CD4-positive, alpha-beta T cell treated with Interferon alpha-2 for 1 hour (primary cell): ENCODE results near the gene BIK.

Experiments used
- DNase-seq, 2 donors: peaks; one replicate each; pipeline ENCODE4 v3.0.0-alpha.2; 2020 to 2022

BIK gene

DNA sequence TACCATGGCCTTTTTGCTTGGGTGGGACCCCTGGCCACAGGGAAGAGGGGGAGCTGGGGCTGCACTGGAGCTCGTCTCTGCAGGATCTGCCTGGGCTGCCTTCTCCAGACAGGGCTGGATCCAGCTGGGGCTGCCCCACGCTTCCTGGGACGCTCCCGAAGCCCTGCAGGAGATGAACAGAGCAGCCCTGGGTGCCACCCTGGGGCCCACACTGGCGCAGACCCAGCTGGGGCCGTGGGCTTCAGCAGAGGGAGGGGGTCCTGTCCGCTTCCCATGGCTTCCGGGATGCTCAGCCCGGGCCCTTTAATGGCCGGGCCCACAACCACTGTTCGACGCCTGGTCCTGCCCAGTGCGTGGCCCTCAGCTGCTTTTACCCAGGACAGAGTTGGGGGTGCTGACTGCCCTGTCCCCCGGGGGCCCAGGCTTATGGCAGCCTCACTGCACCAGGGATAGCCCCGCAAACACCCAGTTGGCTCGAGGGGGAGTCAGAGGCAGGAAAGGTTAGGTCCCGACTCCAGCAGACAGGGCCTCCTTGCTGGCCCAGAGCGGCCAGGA is 52.8 kb downstream of the BIK start:
- no peak for DNase-seq

DNA sequence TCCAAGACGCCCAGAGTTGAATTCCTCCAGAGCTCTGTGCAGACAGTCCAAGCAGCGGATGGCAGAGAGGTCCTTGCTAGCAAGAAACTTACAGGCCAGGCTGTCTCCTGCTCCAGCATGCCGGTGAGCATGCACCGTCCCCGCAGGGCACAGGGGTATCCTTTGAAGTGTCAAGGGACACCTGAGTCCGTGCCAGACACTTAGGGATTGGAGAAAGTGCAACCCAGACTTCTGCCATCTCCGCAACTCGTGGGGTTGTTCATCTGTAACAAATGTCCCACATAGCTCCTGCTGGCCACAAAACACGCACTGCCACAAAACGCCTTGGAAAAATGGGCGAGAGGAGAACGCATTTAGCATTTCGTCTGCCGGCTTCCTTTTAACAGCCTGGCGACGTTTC is 54.1 kb downstream of the BIK start:
- no peak for DNase-seq

DNA sequence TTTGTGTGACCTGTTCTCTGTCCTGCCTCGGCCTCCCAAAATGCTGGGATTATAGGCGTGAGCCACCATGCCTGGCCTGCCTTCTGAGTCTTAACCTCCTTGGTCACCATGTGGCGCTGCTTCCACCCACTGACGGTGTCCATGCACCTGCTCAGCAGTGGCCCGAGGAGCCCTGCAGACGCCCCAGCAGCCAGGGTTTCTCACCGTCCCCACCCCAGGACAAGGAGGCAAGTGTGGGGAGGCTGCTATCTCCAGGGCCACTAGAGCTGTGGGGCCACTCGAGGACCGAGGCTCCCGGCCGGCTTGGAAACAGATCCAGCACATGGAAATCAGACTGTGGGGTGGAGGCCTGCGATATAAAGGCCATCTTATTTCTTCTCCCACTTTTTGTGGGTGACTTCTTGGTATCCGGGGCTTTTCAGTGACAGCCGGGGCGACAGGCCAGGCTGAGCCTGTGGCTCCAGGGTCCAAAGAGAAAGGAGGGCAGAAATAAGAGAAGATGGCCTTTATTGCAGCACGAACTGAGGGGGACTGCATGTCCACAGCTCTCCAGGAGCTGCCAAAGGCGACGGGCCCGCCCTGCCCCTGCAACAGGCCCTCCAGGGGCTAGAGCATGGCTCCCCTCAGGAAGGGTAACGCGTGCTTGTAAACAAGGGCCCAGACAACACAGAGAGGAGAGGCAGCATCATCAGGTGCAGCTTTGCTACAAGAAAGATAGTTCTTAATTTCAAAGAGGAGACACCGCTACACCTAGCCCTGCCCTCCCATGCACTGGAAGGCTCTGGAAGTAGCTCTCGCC is 55.8 kb downstream of the BIK start:
- no peak for DNase-seq

DNA sequence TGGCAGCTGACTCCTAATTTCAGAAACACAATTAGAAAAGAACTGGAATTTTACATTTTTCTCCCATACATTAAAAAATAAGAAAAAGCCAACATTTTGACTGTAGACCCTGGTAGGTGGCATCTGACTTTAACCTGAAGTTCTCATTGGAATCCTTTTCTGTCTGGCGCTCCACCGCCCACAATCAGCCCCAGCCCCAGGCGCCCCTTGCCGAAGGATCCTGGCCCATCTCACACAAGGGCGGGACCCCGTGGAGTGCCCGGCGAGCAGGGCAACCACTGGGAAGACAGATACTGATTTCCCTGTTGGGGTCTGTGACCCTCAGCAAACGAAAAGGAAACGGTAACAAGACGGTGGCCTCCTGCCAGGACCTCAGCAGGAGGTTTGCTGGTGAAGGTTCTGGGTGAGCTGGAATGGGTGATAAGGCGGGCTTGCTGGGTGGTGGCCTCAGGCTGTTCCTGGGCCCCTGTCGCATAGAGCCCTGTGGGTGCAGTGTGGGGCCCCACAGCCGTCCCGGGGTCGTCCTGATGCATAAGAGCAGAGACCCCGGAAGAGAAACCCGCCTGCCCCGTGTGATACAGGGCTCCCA is 56.5 kb downstream of the BIK start:
- no peak for DNase-seq

DNA sequence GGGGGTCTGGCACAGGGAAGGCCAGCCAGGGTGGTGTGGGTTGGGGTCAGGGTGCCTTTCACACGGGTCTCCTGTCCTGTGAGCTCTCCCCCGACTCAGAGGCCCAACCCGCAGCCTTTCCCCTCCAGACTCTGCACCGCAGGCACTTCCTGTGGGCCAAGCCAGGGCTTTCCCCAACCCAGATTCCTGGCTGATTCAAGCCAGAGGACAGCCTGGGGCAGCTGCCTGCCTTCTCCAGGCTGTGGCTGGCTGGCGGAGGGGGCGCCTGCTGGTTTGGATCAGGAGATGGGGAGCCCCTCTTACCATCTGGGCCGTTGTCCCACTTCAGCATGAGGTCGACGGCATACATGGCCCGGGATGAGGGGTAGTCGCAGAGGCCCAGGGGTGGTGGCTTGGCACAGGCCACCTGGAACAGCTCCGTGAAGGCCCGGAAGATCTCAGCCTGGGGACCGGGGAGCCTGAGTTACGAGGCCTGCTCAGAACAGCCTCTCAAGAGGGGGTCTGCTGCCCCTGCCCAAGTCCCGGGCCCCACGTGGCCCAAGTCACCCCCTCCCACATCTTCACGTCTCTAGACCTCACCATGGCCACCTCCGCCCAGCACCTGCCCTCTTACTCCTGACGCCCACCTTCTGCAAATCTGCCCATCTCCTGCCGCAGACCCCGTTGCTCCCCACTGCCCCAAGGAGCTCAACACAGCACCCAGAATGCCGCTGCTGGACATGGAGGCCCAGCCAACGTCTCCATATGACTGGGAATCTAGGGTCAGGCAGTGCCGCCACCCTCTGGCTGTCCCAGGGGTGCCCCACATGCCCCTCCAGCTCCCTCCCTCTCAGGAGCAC is 58.1 kb downstream of the BIK start:
- DNase-seq, result no peak

DNA sequence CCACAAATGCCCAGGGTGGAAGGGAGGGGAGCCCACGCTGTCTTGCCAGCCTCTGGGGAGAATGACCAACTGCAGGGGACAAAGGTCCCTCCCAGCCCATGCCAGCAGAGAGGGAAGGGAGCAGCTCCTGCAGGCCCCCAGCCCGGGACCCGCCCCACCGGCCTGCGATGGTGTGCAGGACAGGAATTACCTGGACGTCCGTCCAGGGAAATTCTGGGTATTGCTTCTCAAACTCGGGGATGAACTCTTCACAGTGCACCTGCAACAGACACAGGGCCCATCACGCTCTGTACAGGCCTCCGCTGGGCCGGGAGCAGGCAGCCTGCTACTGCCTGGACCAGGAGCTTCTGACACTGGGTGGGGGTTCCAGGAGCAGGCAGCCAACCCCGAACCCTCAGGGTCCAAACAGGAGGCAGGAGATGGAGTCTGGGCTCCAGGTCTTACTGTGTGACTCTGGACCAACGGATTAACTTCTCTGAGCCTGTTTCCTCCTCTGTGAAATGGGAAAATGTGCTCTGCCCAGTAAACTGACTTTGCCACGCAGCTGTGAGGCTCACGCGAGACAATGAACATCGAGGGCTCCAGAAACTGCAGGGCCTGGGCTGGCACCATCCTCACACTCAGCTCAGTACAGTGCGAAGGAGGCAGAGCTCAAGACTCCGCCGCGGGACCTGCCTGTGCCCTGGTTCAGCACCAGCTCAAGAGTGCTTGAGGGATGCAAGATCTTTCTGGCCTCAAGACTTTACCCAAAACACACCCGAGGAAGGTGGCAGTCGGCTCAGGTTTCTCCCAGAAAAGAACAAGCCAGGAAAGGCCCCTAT is 59.0 kb downstream of the BIK start:
- no peak for DNase-seq

DNA sequence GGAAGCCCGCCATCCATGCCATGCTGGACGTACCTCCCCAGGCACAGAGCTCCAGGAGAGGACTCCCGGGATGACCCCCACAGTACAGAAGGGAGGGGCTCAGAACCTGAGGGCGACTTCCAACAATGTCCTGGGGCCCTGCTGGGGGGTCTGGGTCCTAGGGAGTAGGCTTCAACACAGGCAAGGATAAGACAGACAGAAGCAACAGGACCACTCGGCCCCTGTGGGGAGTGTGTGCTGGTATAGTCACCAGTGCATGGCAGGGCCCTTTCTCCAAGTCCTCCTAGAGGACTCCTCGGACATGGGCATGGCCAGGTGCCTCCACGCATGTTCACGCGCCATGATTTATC is 59.6 kb downstream of the BIK start:
- no peak for DNase-seq

DNA sequence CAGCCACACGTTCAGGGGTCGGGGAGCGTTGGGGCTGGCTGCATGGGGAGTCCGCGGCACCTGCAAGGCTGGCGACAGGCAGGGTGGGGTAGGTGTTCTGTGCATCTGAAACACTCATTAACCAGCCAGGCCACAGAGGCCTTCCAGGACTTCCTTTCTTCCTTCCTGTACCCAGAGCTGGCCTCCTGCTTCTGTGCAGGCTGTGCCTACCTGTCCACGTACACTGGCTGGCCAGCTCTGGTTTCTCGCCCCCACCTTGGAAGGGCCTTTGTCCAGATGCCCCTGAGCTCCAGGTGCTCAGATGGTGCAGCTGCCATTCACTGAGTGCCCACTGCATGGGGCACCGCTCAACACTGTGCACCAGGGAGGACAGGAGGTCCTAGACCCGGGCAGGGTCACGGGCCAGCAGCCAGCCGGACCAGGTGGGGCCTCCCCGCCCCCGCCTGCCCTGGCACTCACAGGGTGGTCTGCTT is 60.5 kb downstream of the BIK start:
- no peak for DNase-seq

DNA sequence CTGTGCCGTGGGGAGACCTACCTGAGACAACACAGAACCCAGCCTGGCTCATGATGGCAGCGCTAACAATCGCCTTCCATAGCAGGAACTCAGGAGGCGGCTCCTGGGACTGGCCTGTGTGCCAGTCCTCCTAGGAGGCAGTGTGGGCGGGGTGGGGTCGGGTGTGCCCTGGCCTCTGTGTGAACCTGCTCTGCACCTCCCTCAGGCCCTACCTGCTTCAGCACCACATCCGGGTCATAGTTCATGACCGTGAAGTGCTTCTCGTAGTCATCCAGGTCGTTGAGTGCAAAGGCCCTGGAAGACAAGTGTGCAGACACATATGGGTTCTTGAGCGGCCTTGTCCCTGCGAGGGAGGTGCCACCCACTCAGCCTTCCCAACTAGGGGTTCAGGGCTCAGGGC is 61.1 kb downstream of the BIK start:
- no peak for DNase-seq

DNA sequence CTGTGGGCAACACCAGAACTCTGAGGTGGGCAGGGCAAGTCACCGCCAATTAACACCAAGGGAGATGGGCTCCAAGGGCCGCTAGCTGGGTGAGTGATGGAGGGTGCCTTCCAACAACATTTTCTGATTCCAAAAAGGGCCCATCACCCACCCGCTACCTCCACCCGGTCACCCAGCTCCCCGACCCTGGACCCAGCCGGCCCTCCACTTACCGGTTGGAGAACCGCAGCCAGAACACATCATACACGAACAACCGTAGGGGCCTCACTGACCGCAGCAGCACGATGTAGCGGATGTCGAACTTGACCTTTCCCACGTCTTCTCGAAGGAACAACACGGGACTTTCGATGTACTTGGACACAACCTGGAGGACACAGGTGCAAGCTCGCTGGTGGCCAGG is 61.6 kb downstream of the BIK start:
- DNase-seq, result no peak

DNA sequence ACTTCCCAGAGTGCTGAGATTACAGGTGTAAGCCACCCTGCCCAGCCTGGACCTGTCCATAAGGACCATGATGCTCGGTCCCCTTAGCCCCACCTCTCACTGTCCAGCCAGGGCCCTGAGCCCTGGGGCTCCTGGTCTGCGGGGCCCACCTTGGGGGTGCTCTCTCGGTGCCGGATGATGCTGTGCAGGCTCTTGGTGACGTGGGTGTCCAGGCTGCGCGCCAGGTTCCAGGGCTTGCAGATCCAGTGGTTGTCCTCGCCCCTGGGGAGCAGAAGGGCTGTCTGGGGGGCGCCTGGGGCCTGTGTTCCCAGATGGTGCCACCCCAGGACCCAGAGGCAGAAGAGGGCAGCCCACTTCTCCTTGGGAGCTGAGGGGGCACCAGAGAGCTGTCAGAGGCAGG is 63.0 kb downstream of the BIK start:
- no peak for DNase-seq

DNA sequence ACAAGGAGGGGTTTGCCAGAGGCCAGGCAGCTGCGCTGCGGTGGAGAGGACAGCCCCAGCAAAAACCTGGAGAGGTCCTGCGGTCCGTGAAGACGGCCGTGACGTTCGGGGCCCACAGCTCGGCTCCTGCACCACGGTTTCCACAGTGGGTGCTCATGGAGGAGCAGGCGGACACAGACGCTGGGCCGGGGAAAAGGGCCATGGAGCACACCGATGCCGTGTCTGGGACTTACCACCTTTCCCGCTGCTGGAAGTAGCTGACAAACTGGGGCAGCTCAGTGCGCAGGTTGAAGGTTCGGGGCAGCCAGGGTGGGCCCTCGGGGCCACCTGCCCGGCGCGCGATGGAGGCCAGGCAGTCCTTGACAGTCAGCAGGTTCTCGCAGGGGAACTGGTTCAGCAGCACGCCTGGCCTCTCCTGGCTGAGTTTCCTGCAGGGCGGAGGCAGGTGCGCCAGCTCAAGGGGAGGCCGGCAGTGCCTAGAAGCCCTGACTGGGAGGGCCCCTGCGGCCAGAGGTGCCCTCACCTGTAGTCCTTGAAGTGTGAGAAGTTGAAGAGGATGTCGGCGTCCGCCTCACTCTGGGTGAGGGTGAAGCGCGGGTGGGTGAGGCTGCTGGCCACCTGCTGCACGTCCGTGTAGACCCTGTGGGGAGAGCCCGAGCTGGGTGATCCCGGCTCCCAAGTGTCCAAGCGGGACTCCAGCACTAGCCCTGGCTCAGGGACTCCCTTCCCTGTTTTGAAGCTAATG is 63.6 kb downstream of the BIK start:
- no peak for DNase-seq

DNA sequence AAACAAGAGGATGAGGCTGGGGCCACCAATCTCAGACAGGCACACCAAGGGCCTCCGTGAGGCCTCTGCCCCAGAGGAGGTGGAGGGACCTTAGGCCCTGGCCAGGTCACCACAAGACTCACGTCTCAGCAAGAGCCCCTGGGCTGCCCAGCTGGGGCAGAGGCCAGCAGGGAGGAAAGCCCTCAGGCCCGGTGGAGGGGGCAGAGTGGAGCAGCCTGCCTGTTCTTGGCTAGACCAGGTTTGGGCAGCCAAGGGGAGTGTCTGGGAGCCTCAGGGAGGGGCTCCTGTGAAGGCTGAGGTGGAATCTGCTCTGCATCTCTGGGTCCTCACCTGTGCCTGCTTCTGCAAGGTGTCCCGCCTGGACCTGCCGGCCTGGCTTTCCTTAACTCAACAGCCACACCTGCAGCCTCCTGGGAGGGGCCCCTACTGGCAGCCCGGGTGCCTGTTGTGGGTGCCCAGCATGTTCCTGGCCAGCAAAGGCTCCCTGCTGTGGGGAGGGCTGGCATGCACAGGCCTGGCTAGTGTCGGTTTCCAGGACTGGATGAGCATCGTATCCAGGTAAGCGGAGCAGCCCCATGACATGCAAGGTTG is 64.5 kb downstream of the BIK start:
- DNase-seq, result no peak

DNA sequence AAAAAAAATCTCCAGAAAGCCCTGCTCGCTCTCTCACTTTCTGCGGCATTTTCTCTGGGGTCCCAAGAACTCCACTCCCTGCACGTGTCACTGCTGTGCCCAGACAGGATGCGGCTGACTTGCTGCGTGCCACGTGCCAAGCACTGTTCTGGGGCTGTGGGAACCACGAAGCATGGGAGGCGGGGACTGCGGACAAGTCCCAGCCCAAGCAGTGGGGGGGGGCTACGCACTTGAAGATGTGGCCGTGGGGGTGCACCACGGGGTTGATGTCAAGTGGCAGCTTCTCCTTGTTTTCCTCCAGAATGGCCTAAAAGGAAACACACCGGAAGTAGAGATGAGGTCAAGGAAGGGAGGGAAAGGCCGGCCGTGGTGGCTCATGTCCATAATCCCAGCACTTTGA is 65.5 kb downstream of the BIK start:
- no peak for DNase-seq

DNA sequence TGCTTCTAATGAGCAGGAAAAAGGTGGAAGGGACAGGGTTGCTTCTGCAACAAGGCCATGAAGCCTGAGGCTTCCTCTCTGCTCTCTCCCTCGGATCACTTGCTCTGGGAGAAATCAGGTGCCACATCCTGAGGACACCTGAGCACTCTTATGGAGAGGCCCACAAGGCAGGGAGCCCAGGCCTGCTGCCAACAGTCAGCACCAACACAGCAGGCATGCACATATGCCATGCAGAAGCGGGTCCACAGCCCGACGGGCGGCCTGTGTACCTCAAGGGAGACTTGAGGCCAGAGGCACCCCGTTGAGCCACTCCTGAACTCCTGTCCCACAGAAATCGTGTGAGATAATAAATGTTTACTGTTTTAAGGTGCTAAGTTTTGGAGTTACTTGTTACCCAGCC is 66.9 kb downstream of the BIK start:
- DNase-seq, result no peak
